Prostate gland (tissue), 2 donors: ENCODE measurements around the gene OST4. TPM values are rescaled to one million over a fixed set of nuclear protein-coding genes. Genes with fewer than 3 reads are reported as not detected.

Experiments
- DNase-seq: peaks from one replicate; pipeline ENCODE4 v3.0.0-alpha.2; 2019; ENCODE audit warnings: low spot score
- H3K27ac ChIP-seq, 2 donors: fragments of 200-600 bp; sonication (generic); 2 replicates each; pipeline ENCODE4 v1.5.1; 2017 to 2019
- H3K27me3 ChIP-seq: fragments of 200-600 bp; sonication (generic); replicated peaks from 2 replicates; pipeline ENCODE4 v1.5.1; 2019; ENCODE audit not compliant: insufficient read depth
- H3K36me3 ChIP-seq, 2 donors: fragments of 200-600 bp; sonication (generic); 1 replicate in 1 of 2; 2 replicates in 1 of 2; pipeline versions ENCODE4 v1.5.1 to v1.8.1; 2017 to 2019
- H3K4me1 ChIP-seq: fragments of 200-600 bp; sonication (generic); replicated peaks from 2 replicates; pipeline ENCODE4 v1.5.1; 2019
- H3K4me3 ChIP-seq, 2 donors: fragments of 200-600 bp; sonication (generic); 2 replicates each; pipeline ENCODE4 v1.5.1; 2017 to 2019
- H3K9me3 ChIP-seq: fragments of 200-600 bp; sonication (generic); 2 replicates; pipeline ENCODE4 v1.5.1; 2017
- CTCF ChIP-seq, 4 experiments: fragments of 200-600 bp in 2 of 4; fragments of 450-650 bp in 2 of 4; sonication (generic) in 2 of 4; IDR thresholded peaks; 1 replicate in 3 of 4; 2 replicates in 1 of 4; pipeline ENCODE4 v1.5.1; 2016 to 2019; ENCODE audit warnings: antibody characterized with exemption in 4 of 4, mild to moderate bottlenecking in 2 of 4, moderate library complexity in 2 of 4
- POLR2A ChIP-seq: fragments of 450-650 bp; IDR thresholded peaks from one replicate; pipeline ENCODE4 v1.6.1; 2016; ENCODE audit warnings: antibody characterized with exemption, mild to moderate bottlenecking
- POLR2AphosphoS5 ChIP-seq: sonication (generic); formaldehyde crosslinking; IDR thresholded peaks from one replicate; pipeline ENCODE4 v1.6.1; 2017; ENCODE audit warnings: antibody characterized with exemption
- WGBS: methylation state at CpG from one replicate; pipeline ENCODE4 v1.1.5; 2018; 5-methylcytosine and 5-hydroxymethylcytosine counted together
- intact Hi-C: fragments of 100-400 bp; cut with DNase I; formaldehyde crosslinking; loops from one replicate; pipeline ENCODE4 v1.14.2; 2022
- total RNA-seq, 2 donors: library from RNA; depleted of rRNA; stranded (reverse); fragments of >200 nt; gene quantifications; one replicate each; pipeline ENCODE4 v1.1.0, GENCODE V29; 2016

Gene OST4
- total RNA-seq, 2 donors from 2014 or later = 246 to 317 TPM

- intact Hi-C loops = loop anchor here (2.0 to 10.0 kb wide), 2 partner anchors 17 to 725 kb away; partner anchors contain the start of genes ADGRF3 and SELENOI
- peak overlapping the region in 1 of 2 donors; percentile 71 for H3K4me3 ChIP-seq
- peak overlapping the region in 1 of 2 donors; percentile 93 for H3K27ac ChIP-seq
- no peak for DNase-seq
- H3K36me3 ChIP-seq = no peaks in the 10 kb centered on the region
- 81% methylated on average over 8 of the region's 8 CpGs for WGBS
- no peaks in the 10 kb centered on the region for H3K4me1 ChIP-seq
- H3K27me3 ChIP-seq = no peaks in the 10 kb centered on the region
- no peaks in the 10 kb centered on the region for H3K9me3 ChIP-seq
- TF ChIP-seq POLR2AphosphoS5 = no peak
- TF ChIP-seq CTCF (IDR thresholded peaks at IDR 0.05) = no peak
- TF ChIP-seq POLR2A = no peak
These were observed 1.4 kb downstream of the OST4 start for GRCh38 chr2:27069961-27070618.

- DNase-seq = no peak
- Histone ChIP-seq H3K36me3 (no peaks in the 10 kb centered on the region), H3K4me3 (no peak overlapping the region), H3K4me1 (no peaks in the 10 kb centered on the region), H3K9me3 (no peaks in the 10 kb centered on the region), H3K27ac (no peak overlapping the region), H3K27me3 (no peaks in the 10 kb centered on the region)
- intact Hi-C loops = no loop called here
- 89% methylated on average over 6 of the region's 6 CpGs for WGBS
- no peak for TF ChIP-seq POLR2A
- TF ChIP-seq POLR2AphosphoS5 = no peak
- TF ChIP-seq CTCF (IDR thresholded peaks at IDR 0.05) = no peak
These were observed 2.0 kb downstream of the OST4 start for GRCh38 chr2:27069436-27069835.

- H3K36me3 ChIP-seq = no peaks in the 10 kb centered on the region
- H3K4me1 ChIP-seq = no peaks in the 10 kb centered on the region
- 89% methylated on average over 5 of the region's 5 CpGs for WGBS
- TF ChIP-seq POLR2A (no peak), CTCF (IDR thresholded peaks at IDR 0.05) (no peak), POLR2AphosphoS5 (no peak)
- H3K27me3 ChIP-seq = no peaks in the 10 kb centered on the region
- intact Hi-C loops = no loop called here
- no peaks in the 10 kb centered on the region for H3K9me3 ChIP-seq
- no peak for DNase-seq
- no peak overlapping the region for H3K4me3 ChIP-seq
- no peak overlapping the region for H3K27ac ChIP-seq
These were observed 4.1 kb downstream of the OST4 start for GRCh38 chr2:27067385-27067784.

GRCh38 chr2:27065128-27065527 lies 6.3 kb downstream of the OST4 start:
- WGBS = 75% methylated on average over 3 of the region's 3 CpGs
- H3K27ac ChIP-seq = no peak overlapping the region
- no peak overlapping the region for H3K4me3 ChIP-seq
- H3K36me3 ChIP-seq = no peaks in the 10 kb centered on the region
- H3K27me3 ChIP-seq = no peaks in the 10 kb centered on the region
- H3K4me1 ChIP-seq = no peaks in the 10 kb centered on the region
- intact Hi-C loops = no loop called here
- no peaks in the 10 kb centered on the region for H3K9me3 ChIP-seq
- DNase-seq = no peak
- TF ChIP-seq POLR2A (no peak), POLR2AphosphoS5 (no peak)

- no peaks in the 10 kb centered on the region for H3K36me3 ChIP-seq
- H3K27me3 ChIP-seq = no peaks in the 10 kb centered on the region
- WGBS = 93% methylated on average over 3 of the region's 3 CpGs
- DNase-seq = no peak
- no peaks in the 10 kb centered on the region for H3K9me3 ChIP-seq
- no peak overlapping the region for H3K4me3 ChIP-seq
- H3K4me1 ChIP-seq = no peaks in the 10 kb centered on the region
- intact Hi-C loops = no loop called here
- TF ChIP-seq CTCF (IDR thresholded peaks at IDR 0.05) (no peak), POLR2AphosphoS5 (no peak), POLR2A (no peak)
- no peak overlapping the region for H3K27ac ChIP-seq
These were observed 11.1 kb downstream of the OST4 start for GRCh38 chr2:27060323-27060722.
